K562 (cell line): Measurements from ENCODE around the gene SEMA4G. TPM values are rescaled to one million over a fixed set of nuclear protein-coding genes. Genes with fewer than 3 reads are reported as not detected.

Experiments used
- ATAC-seq: fragments of 200-7000 bp; cut with Tn5 transposase; 3 replicates; pipeline ENCODE4 v1.9.1; 2020; ENCODE audit warnings: moderate library complexity
- BruUV-seq: library from RNA; stranded (reverse); fragments of 400-500 nt; replicated peaks from 2 replicates; lab custom pipeline; 2021; lab: Mats Ljungman, UMichigan
- CTCF ChIA-PET: fragments of 300-600 bp; formaldehyde crosslinking; extraction: SDS; loops from one replicate; lab custom pipeline; 2021; ENCODE audit warnings: low intra/inter-chr PET ratio; lab: Yijun Ruan, JAX
- POLR2A ChIA-PET: fragments of 300-600, 350-650 bp; sonication (Branson Sonifier 250); formaldehyde crosslinking; extraction: SDS; loops from one replicate; lab custom pipeline; 2021; ENCODE audit warnings: antibody characterized with exemption, inconsistent platforms; lab: Yijun Ruan, JAX
- DNase-seq, 4 experiments: peaks; one replicate each; pipeline versions ENCODE4 v3.0.0 to v3.0.0-alpha.2; 2011 to 2018; ENCODE audit warnings: low spot score in 3 of 4, mixed read lengths in 3 of 4; ENCODE audit errors: extremely low read depth in 1 of 4
- FAIRE-seq: peaks from 2 replicates; lab custom pipeline; 2011; peaks lifted over from hg19 to GRCh38; lab: Jason Lieb, UNC
- H2AFZ ChIP-seq: 2 replicates; pipeline ENCODE4 v1.6.0; 2011; ENCODE audit warnings: low read depth, low read length, control low read depth, inconsistent platforms
- H3K27ac ChIP-seq: fragments of 200-600 bp; 3 replicates; pipeline ENCODE4 v1.8.0; 2011; ENCODE audit warnings: low read depth, mild to moderate bottlenecking, control low read depth, inconsistent platforms, low read length, moderate library complexity, mixed read lengths; ENCODE audit errors: extremely low read depth
- H3K27me3 ChIP-seq, 2 experiments: fragments of 300-600 bp in 1 of 2; 2 replicates in 1 of 2; 3 replicates in 1 of 2; pipeline versions ENCODE4 v1.6.0 to v1.8.0; 2011; ENCODE audit warnings: inconsistent platforms in 2 of 2, low read length in 2 of 2, mild to moderate bottlenecking in 1 of 2, mixed read lengths in 1 of 2, moderate library complexity in 1 of 2; ENCODE audit not compliant: control insufficient read depth in 2 of 2, insufficient read depth in 2 of 2
- H3K36me3 ChIP-seq: fragments of 300-600 bp; 3 replicates; pipeline ENCODE4 v1.8.0; 2011; ENCODE audit warnings: mild to moderate bottlenecking, low read length, inconsistent platforms; ENCODE audit not compliant: control insufficient read depth, insufficient read depth
- H3K4me1 ChIP-seq, 2 experiments: fragments of 200-600 bp in 1 of 2; replicated peaks in 1 of 2; 2 replicates in 1 of 2; 3 replicates in 1 of 2; pipeline versions ENCODE4 v1.5.1 to v1.8.0; 2011; ENCODE audit warnings: inconsistent platforms in 2 of 2, low read length in 2 of 2, mild to moderate bottlenecking in 1 of 2, mixed read lengths in 1 of 2, moderate library complexity in 1 of 2; ENCODE audit not compliant: control insufficient read depth in 2 of 2, insufficient read depth in 2 of 2
- H3K4me2 ChIP-seq: 2 replicates; pipeline ENCODE4 v1.6.1; 2011; ENCODE audit warnings: low read length, control low read depth, inconsistent platforms, mixed read lengths; ENCODE audit not compliant: insufficient read depth
- H3K4me3 ChIP-seq: fragments of 200-600 bp; sonication (generic), shearing (Covaris generic); 2 replicates; pipeline ENCODE4 v1.5.1; 2016; ENCODE audit warnings: control low read depth, inconsistent platforms
- H3K79me2 ChIP-seq: fragments of 200-600 bp; 3 replicates; pipeline ENCODE4 v1.8.0; 2011; ENCODE audit warnings: low read length, inconsistent platforms; ENCODE audit not compliant: control insufficient read depth, insufficient read depth
- H3K9ac ChIP-seq, 2 experiments: 2 replicates each; pipeline versions ENCODE4 v1.6.0 to v1.6.1; 2011; ENCODE audit warnings: low read depth in 2 of 2, low read length in 2 of 2, control low read depth in 1 of 2, inconsistent platforms in 1 of 2, mild to moderate bottlenecking in 1 of 2, mixed read lengths in 1 of 2; ENCODE audit not compliant: insufficient read depth in 1 of 2
- H3K9me1 ChIP-seq: one replicate; pipeline ENCODE4 v1.6.0; 2011; ENCODE audit warnings: inconsistent platforms, mild to moderate bottlenecking, low read length, moderate library complexity; ENCODE audit not compliant: control insufficient read depth, insufficient read depth
- H3K9me3 ChIP-seq: replicated peaks from 2 replicates; pipeline ENCODE4 v1.5.1; 2011; ENCODE audit warnings: low read depth, low read length, inconsistent platforms; ENCODE audit not compliant: control insufficient read depth, insufficient read depth
- H4K20me1 ChIP-seq: replicated peaks from 2 replicates; pipeline ENCODE4 v1.6.1; 2011; ENCODE audit warnings: low read length, inconsistent platforms, mixed read lengths; ENCODE audit not compliant: control insufficient read depth, insufficient read depth
- CBX8 ChIP-seq: fragments of 200-600 bp; sonication (generic); IDR thresholded peaks from 2 replicates; pipeline ENCODE4 v1.6.1; 2012; ENCODE audit warnings: borderline replicate concordance, mixed run types, low read depth, mild to moderate bottlenecking, moderate library complexity, mixed read lengths, low read length, control low read depth, inconsistent platforms; ENCODE audit not compliant: poor library complexity, severe bottlenecking; ENCODE audit errors: extremely low read depth
- CREB1 ChIP-seq, 2 experiments: sonication (generic) in 1 of 2; formaldehyde crosslinking in 1 of 2; IDR thresholded peaks; 2 replicates each; pipeline versions ENCODE4 v1.6.1 to v1.8.0; 2012 to 2022; ENCODE audit warnings: inconsistent platforms in 1 of 2, mild to moderate bottlenecking in 1 of 2, missing genetic modification reagents in 1 of 2, moderate library complexity in 1 of 2
- DIDO1 ChIP-seq: fragments of 450-650 bp; IDR thresholded peaks from 2 replicates; pipeline ENCODE4 v1.6.1; 2016; ENCODE audit warnings: low read depth, missing biosample characterization, missing genetic modification characterization
- HES1 ChIP-seq: fragments of 450-650 bp; IDR thresholded peaks from 2 replicates; pipeline ENCODE4 v1.6.1; 2016; ENCODE audit warnings: low read depth, mild to moderate bottlenecking, moderate library complexity
- JUNB ChIP-seq: fragments of 450-650 bp; formaldehyde crosslinking; conservative IDR thresholded peaks from 2 replicates; pipeline ENCODE4 v1.4.0; 2020; ENCODE audit warnings: mild to moderate bottlenecking
- NCOA2 ChIP-seq, 2 experiments: fragments of 450-650 bp; IDR thresholded peaks; 2 replicates each; pipeline ENCODE4 v1.6.1; 2018; ENCODE audit warnings: mild to moderate bottlenecking in 2 of 2, moderate library complexity in 1 of 2; ENCODE audit not compliant: partially characterized antibody in 2 of 2
- RFX1 ChIP-seq: fragments of 450-650 bp; IDR thresholded peaks from 2 replicates; pipeline ENCODE4 v1.6.1; 2016; ENCODE audit warnings: mild to moderate bottlenecking, moderate library complexity
- ZNF165 ChIP-seq: fragments of 250-450 bp; sonication (Bioruptor Pico); IDR thresholded peaks from 2 replicates; pipeline ENCODE4 v1.4.0; 2020; ENCODE audit warnings: borderline replicate concordance
- ZNF764 ChIP-seq: fragments of 250-450 bp; sonication (Bioruptor Pico); IDR thresholded peaks from 2 replicates; pipeline ENCODE4 v1.4.0; 2020; ENCODE audit warnings: low read depth, mild to moderate bottlenecking, moderate library complexity
- in situ Hi-C: fragments of 300-500 bp; cut with MboI; formaldehyde crosslinking; loops from 4 replicates; pipeline ENCODE4 v1.15.0; 2018; ENCODE audit warnings: inconsistent platforms, mixed read lengths
- intact Hi-C: fragments of 100-400 bp; cut with micrococcal nuclease; formaldehyde crosslinking; loops from 2 replicates; pipeline ENCODE4 v1.14.2; 2022
- polyA plus RNA-seq, 8 experiments: library from polyadenylated mRNA; depleted of rRNA in 4 of 8; stranded (reverse) in 5 of 8; unstranded in 3 of 8; fragments of >200 nt; fragmentation: Nextera tagmentation in 2 of 8; fragmentation: Illumina TruSeq in 1 of 8; extraction: Ambion mirVana in 2 of 8; extraction: Trizol in 1 of 8; gene quantifications; 2 replicates each; pipeline versions ENCODE4 v1.2.1 to v1.2.3, GENCODE V29; 2011 to 2014; ENCODE audit warnings: inconsistent platforms in 1 of 8, missing spikeins in 1 of 8
- total RNA-seq, 7 experiments: library from RNA; depleted of rRNA in 6 of 7; stranded (reverse); fragments of >200 nt in 6 of 7; fragmentation: Illumina TruSeq in 2 of 7; extraction: Trizol in 2 of 7; gene quantifications; 2 replicates each; pipeline versions ENCODE4 v1.2.1 to v1.2.3, GENCODE V29; 2011 to 2021; ENCODE audit warnings: low replicate concordance in 1 of 7
- TF ChIP-seq, protein P1 (sequence below): fragments of 250-450 bp; sonication (Bioruptor Pico); IDR thresholded peaks from 2 replicates; pipeline ENCODE4 v1.9.0; 2021; ENCODE audit warnings: mild to moderate bottlenecking
- TF ChIP-seq, protein P2 (sequence below): IDR thresholded peaks from 2 replicates; pipeline ENCODE4 v1.6.1; 2014; ENCODE audit warnings: antibody characterized with exemption
- TF ChIP-seq, protein P3 (sequence below): sonication (generic); formaldehyde crosslinking; IDR thresholded peaks from 2 replicates; pipeline ENCODE4 v1.8.0; 2022; ENCODE audit warnings: mild to moderate bottlenecking, missing genetic modification reagents, borderline replicate concordance
- TF ChIP-seq, protein P4 (sequence below): sonication (generic); formaldehyde crosslinking; IDR thresholded peaks from 2 replicates; pipeline ENCODE4 v1.8.0; 2023; ENCODE audit warnings: mild to moderate bottlenecking, missing genetic modification reagents

SEMA4G gene
- total and polyA plus RNA-seq, 9 of the 15 experiments (the other 6 are each of a cell fraction or from before 2014, with no cell fraction given), result 0.40 to 7.8 (median 1.8) TPM

GRCh38 chr10:100960251-100960650 lies 9.1 kb upstream of the SEMA4G start:
- no peak for ATAC-seq
- no peaks in the 10 kb centered on the region for H3K27me3 ChIP-seq
- H3K4me3 ChIP-seq, result no peak overlapping the region
- H3K4me2 ChIP-seq, result no peak overlapping the region
- H3K27ac ChIP-seq, result no peak overlapping the region
- TF ChIP-seq, protein P1, sequence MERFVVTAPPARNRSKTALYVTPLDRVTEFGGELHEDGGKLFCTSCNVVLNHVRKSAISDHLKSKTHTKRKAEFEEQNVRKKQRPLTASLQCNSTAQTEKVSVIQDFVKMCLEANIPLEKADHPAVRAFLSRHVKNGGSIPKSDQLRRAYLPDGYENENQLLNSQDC (CRISPR knock-in tag), result no peak
- TF ChIP-seq ZNF165 (no peak), HES1 (no peak), CBX8 (no peak), JUNB (no peak), NCOA2 (IDR thresholded peaks at IDR 0.05; ENCODE audit: partially characterized antibody in 2 of 2) (no peak), DIDO1 (no peak), RFX1 (no peak), ZNF764 (CRISPR knock-in tag) (no peak), CREB1 (IDR thresholded peaks at IDR 0.05) (no peak), CREB1 (CRISPR knock-in tag; IDR thresholded peaks at IDR 0.05) (no peak)
- TF ChIP-seq, protein P2, sequence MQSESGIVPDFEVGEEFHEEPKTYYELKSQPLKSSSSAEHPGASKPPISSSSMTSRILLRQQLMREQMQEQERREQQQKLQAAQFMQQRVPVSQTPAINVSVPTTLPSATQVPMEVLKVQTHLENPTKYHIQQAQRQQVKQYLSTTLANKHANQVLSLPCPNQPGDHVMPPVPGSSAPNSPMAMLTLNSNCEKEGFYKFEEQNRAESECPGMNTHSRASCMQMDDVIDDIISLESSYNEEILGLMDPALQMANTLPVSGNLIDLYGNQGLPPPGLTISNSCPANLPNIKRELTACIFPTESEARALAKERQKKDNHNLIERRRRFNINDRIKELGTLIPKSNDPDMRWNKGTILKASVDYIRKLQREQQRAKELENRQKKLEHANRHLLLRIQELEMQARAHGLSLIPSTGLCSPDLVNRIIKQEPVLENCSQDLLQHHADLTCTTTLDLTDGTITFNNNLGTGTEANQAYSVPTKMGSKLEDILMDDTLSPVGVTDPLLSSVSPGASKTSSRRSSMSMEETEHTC, result no peak
- TF ChIP-seq, protein P3, sequence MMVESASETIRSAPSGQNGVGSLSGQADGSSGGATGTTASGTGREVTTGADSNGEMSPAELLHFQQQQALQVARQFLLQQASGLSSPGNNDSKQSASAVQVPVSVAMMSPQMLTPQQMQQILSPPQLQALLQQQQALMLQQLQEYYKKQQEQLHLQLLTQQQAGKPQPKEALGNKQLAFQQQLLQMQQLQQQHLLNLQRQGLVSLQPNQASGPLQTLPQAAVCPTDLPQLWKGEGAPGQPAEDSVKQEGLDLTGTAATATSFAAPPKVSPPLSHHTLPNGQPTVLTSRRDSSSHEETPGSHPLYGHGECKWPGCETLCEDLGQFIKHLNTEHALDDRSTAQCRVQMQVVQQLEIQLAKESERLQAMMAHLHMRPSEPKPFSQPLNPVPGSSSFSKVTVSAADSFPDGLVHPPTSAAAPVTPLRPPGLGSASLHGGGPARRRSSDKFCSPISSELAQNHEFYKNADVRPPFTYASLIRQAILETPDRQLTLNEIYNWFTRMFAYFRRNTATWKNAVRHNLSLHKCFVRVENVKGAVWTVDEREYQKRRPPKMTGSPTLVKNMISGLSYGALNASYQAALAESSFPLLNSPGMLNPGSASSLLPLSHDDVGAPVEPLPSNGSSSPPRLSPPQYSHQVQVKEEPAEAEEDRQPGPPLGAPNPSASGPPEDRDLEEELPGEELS (CRISPR knock-in tag), result no peak
- TF ChIP-seq, protein P4, sequence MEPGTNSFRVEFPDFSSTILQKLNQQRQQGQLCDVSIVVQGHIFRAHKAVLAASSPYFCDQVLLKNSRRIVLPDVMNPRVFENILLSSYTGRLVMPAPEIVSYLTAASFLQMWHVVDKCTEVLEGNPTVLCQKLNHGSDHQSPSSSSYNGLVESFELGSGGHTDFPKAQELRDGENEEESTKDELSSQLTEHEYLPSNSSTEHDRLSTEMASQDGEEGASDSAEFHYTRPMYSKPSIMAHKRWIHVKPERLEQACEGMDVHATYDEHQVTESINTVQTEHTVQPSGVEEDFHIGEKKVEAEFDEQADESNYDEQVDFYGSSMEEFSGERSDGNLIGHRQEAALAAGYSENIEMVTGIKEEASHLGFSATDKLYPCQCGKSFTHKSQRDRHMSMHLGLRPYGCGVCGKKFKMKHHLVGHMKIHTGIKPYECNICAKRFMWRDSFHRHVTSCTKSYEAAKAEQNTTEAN, result no peak
- FAIRE-seq, result no peak
- peaks cover 53% of the 10 kb centered on the region; the same call in 1 of the 3 replicates for H3K36me3 ChIP-seq
- no peak overlapping the region for H2AFZ ChIP-seq
- ChIA-PET CTCF (no interaction called here), POLR2A (no interaction called here)
- intact Hi-C loops, result no loop called here
- in situ Hi-C loops, result no loop called here
- H3K9me1 ChIP-seq, result no peaks in the 10 kb centered on the region
- no TSS peak for BruUV-seq
- no peak overlapping the region for H3K9ac ChIP-seq
- no peaks in the 10 kb centered on the region for H4K20me1 ChIP-seq
- H3K4me1 ChIP-seq, result no peaks in the 10 kb centered on the region
- no peaks in the 10 kb centered on the region for H3K9me3 ChIP-seq
- H3K79me2 ChIP-seq, result no peaks in the 10 kb centered on the region
- DNase-seq, result no peak
